A673 (cell line): ENCODE results near the gene SNX33. TPM values are rescaled to one million over a fixed set of nuclear protein-coding genes. Genes with fewer than 3 reads are reported as not detected.
"Not testable (repeated sequence)": the region's sequence is repeated elsewhere in the genome, so short reads cannot be mapped to it uniquely, and the experiment has no call there.

Experiments
- BruUV-seq: library from RNA; stranded (reverse); fragments of 400-500 nt; replicated peaks from 2 replicates; lab custom pipeline; 2021; lab: Mats Ljungman, UMichigan
- CTCF ChIA-PET: fragments of 300-600 bp; sonication (Branson Sonifier 250); formaldehyde crosslinking; loops from one replicate; lab custom pipeline; 2022; ENCODE audit warnings: antibody characterized with exemption; lab: Charles Lee
- POLR2A ChIA-PET: fragments of 300-600 bp; sonication (Branson Sonifier 250); formaldehyde crosslinking; loops from one replicate; lab custom pipeline; 2022; ENCODE audit warnings: antibody characterized with exemption; ENCODE audit not compliant: low non-redundant PET; lab: Charles Lee
- DNase-seq: peaks from one replicate; pipeline ENCODE4 v3.0.0-alpha.2; 2015; ENCODE audit warnings: low spot score
- H3K27ac ChIP-seq: fragments of 200-600 bp; sonication (generic); 2 replicates; pipeline ENCODE4 v1.5.1; 2016; ENCODE audit warnings: mixed run types, low read depth, mild to moderate bottlenecking, mixed read lengths, antibody characterized with exemption, low read length; ENCODE audit not compliant: poor library complexity, severe bottlenecking
- H3K27me3 ChIP-seq: fragments of 200-600 bp; sonication (generic); replicated peaks from 2 replicates; pipeline ENCODE4 v1.6.1; 2017; ENCODE audit warnings: mixed run types, low read depth, mild to moderate bottlenecking, mixed read lengths, antibody characterized with exemption, low read length; ENCODE audit not compliant: insufficient read depth, poor library complexity
- H3K36me3 ChIP-seq: fragments of 200-600 bp; sonication (generic); 2 replicates; pipeline ENCODE4 v1.6.1; 2016; ENCODE audit warnings: mixed run types, mild to moderate bottlenecking, mixed read lengths, antibody characterized with exemption, low read length; ENCODE audit not compliant: insufficient read depth, poor library complexity, severe bottlenecking
- H3K4me1 ChIP-seq: fragments of 200-600 bp; sonication (generic); 2 replicates; pipeline ENCODE4 v1.6.1; 2017; ENCODE audit warnings: mixed run types, mild to moderate bottlenecking, mixed read lengths, antibody characterized with exemption, low read length; ENCODE audit not compliant: insufficient read depth, poor library complexity, severe bottlenecking
- H3K4me3 ChIP-seq: fragments of 200-600 bp; sonication (generic); 2 replicates; pipeline ENCODE4 v1.5.1; 2016; ENCODE audit warnings: low read depth, mixed run types, mild to moderate bottlenecking, mixed read lengths, low read length; ENCODE audit not compliant: poor library complexity, severe bottlenecking
- H3K9me3 ChIP-seq: fragments of 200-600 bp; sonication (generic); 2 replicates; pipeline ENCODE4 v1.6.1; 2016; ENCODE audit warnings: mixed run types, low read depth, mild to moderate bottlenecking, mixed read lengths, antibody characterized with exemption, low read length; ENCODE audit not compliant: poor library complexity, severe bottlenecking
- EZH2 ChIP-seq: fragments of 200-600 bp; sonication (generic); IDR thresholded peaks from 2 replicates; pipeline ENCODE4 v1.6.1; 2017; ENCODE audit warnings: borderline replicate concordance, low read depth, mild to moderate bottlenecking, mixed read lengths, antibody characterized with exemption, low read length; ENCODE audit not compliant: poor library complexity, severe bottlenecking
- intact Hi-C: fragments of 100-400 bp; cut with micrococcal nuclease; formaldehyde crosslinking; loops from one replicate; pipeline ENCODE4 v1.10.0; 2022; ENCODE audit not compliant: unreplicated experiment
- total RNA-seq: library from RNA; stranded (reverse); gene quantifications from 2 replicates; pipeline ENCODE4 v1.2.3, GENCODE V29; 2021
- TF ChIP-seq, protein P1 (sequence below): fragments of 300-800, 200-600 bp; sonication (generic); conservative IDR thresholded peaks from 2 replicates; pipeline ENCODE4 v1.5.1; 2017; ENCODE audit warnings: low read depth, mild to moderate bottlenecking, antibody characterized with exemption, low read length, moderate library complexity, mixed read lengths

The SNX33 gene
- total RNA-seq, 1 experiment from 2014 or later: 3.4 TPM

DNA sequence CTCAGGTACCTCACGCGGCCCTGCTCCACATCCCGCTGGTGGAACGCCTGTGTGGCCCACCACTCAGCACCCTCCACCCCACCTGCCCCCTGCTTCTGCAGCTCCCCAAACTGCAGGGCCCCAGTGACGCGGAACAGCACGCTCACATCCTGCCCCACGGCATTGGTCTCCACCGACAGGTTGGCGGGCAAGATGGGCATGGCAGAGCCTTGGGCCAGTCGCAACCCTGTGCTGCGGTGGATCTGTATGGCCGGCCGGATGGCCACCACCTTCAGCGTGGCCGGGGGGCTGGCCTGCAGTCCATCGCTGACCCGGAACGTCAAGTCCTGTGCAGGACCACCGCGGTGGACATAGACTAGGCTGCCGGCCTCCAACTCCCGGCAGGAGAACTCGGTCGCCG, 41.1 kb downstream of the SNX33 start:
- intact Hi-C loops: no loop called here
- no peaks in the 10 kb centered on the region for H3K9me3 ChIP-seq
- DNase-seq: no peak
- BruUV-seq: no TSS peak
- ChIA-PET CTCF (no interaction called here), POLR2A (no interaction called here)
- no peaks in the 10 kb centered on the region for H3K36me3 ChIP-seq
- no peaks in the 10 kb centered on the region for H3K27me3 ChIP-seq
- TF ChIP-seq EZH2: no peak
- TF ChIP-seq, protein P1, sequence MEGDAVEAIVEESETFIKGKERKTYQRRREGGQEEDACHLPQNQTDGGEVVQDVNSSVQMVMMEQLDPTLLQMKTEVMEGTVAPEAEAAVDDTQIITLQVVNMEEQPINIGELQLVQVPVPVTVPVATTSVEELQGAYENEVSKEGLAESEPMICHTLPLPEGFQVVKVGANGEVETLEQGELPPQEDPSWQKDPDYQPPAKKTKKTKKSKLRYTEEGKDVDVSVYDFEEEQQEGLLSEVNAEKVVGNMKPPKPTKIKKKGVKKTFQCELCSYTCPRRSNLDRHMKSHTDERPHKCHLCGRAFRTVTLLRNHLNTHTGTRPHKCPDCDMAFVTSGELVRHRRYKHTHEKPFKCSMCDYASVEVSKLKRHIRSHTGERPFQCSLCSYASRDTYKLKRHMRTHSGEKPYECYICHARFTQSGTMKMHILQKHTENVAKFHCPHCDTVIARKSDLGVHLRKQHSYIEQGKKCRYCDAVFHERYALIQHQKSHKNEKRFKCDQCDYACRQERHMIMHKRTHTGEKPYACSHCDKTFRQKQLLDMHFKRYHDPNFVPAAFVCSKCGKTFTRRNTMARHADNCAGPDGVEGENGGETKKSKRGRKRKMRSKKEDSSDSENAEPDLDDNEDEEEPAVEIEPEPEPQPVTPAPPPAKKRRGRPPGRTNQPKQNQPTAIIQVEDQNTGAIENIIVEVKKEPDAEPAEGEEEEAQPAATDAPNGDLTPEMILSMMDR: no peak
- H3K4me3 ChIP-seq: no peak overlapping the region
- H3K27ac ChIP-seq: no peak overlapping the region
- H3K4me1 ChIP-seq: no peaks in the 10 kb centered on the region

DNA sequence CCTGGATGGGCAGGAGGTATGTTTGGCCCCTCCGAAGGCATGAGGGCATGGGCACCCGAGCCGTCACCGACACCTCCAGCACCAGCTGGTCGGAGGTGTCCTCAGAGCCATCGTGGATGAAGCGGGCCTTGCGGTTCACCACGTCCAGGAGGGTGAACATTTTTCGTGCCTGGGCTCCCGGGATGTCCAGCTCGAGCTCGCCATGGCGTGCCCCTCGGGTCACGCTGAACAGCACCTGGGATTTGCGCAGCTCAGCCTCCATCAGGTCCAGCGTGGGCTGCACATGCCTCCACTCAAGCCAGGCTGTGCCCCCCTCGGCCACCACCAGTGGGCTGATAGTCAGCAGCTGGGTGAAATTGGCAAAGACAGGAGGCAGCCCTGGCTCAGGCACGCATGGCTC, 41.7 kb downstream of the SNX33 start:
- H3K27ac ChIP-seq, H3K27me3 ChIP-seq, H3K9me3 ChIP-seq, POLR2A ChIA-PET, H3K36me3 ChIP-seq, intact Hi-C loops, BruUV-seq, H3K4me3 ChIP-seq, H3K4me1 ChIP-seq, DNase-seq, CTCF ChIA-PET: not testable (repeated sequence)

DNA sequence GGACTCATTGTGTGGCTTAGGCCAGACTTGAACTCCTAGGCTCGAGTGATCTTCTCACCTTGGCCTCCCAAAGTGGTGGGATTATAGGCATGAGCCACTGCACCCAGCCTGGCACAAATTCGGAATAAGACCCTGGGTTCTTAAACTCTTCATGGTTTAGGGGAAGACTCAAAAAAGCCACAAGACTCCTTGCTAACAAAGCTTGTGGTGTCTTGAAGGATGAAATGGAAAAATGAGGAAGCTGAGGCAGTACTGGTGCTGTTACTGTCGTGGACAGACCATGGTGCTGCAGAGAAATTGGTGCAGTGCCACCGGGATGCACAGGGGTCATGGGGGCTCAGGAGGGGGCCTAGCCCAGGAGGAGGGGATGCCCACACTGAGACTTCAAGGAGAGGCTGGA, 44.6 kb downstream of the SNX33 start:
- H3K27me3 ChIP-seq, H3K9me3 ChIP-seq, H3K27ac ChIP-seq, DNase-seq, H3K4me3 ChIP-seq, BruUV-seq, intact Hi-C loops, POLR2A ChIA-PET, CTCF ChIA-PET, H3K36me3 ChIP-seq: not testable (repeated sequence)
- H3K4me1 ChIP-seq: peaks cover 13% of the 10 kb centered on the region

DNA sequence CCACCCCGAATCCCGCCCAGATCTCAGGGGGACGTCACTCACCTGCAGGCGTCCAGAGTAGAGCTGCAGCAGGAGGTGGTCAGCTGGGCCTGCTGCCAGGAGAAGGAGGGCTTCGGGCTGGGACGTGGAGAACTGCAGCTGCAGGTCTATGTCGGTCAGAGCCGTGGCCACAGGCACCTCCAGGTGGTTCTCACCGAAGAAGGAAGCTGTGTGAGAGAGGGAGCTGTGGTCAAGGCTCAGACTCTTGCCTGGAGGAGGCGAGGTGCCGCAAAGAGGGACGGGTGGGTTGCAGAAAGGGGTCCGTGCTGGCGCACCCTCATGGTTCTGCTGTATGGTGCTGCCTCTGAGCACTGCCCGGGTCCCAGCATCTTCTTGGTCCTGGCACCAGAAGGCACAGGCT, 45.3 kb downstream of the SNX33 start:
- CTCF ChIA-PET: not testable (repeated sequence)

More for the DNA sequence above, 45.3 kb downstream of the SNX33 start:
- POLR2A ChIA-PET, H3K4me3 ChIP-seq, intact Hi-C loops, BruUV-seq, H3K9me3 ChIP-seq, H3K27me3 ChIP-seq, H3K36me3 ChIP-seq, H3K27ac ChIP-seq, DNase-seq: not testable (repeated sequence)
- H3K4me1 ChIP-seq: peaks cover 13% of the 10 kb centered on the region
